ENCODE data around the gene DNAJC17.

DNAJC17 gene

GRCh38 chr15:40819048-40819447, 11.8 kb upstream of the DNAJC17 start:
- H3K27ac ChIP-seq (ENCODE audit: low read depth, low read length), result no peak overlapping the region
- no peaks in the 10 kb centered on the region for H3K9me2 ChIP-seq (replicated peaks; ENCODE audit: insufficient read depth, low read length)
- no peaks in the 10 kb centered on the region for H3K9me3 ChIP-seq (ENCODE audit: insufficient read depth, low read length)
- H2AFZ ChIP-seq (ENCODE audit: low read depth, low read length, severe bottlenecking), result no peak overlapping the region
- no peaks in the 10 kb centered on the region for H3K79me2 ChIP-seq (ENCODE audit: insufficient read depth, low read length)
- H3K4me3 ChIP-seq (ENCODE audit: insufficient read depth, low read length, poor library complexity, severe bottlenecking), result no peak overlapping the region
- no peak overlapping the region for H3K4me2 ChIP-seq (ENCODE audit: low read depth, low read length, poor library complexity, severe bottlenecking)
- H3F3A ChIP-seq (ENCODE audit: insufficient read depth), result no peaks in the 10 kb centered on the region
- no peaks in the 10 kb centered on the region for H4K20me1 ChIP-seq (ENCODE audit: low read depth, low read length)
- H3K27me3 ChIP-seq (ENCODE audit: low read length), result no peaks in the 10 kb centered on the region
- no peaks in the 10 kb centered on the region for H3K36me3 ChIP-seq (ENCODE audit: low read length)
- TF ChIP-seq EZH2phosphoT487 (conservative IDR thresholded peaks at IDR 0.05; ENCODE audit: low read length) (no peak), CTCF (IDR thresholded peaks at IDR 0.05; ENCODE audit: insufficient read depth, low read length, poor library complexity, severe bottlenecking) (no peak)
- H3K9ac ChIP-seq (ENCODE audit: low read length), result no peak overlapping the region

DNA sequence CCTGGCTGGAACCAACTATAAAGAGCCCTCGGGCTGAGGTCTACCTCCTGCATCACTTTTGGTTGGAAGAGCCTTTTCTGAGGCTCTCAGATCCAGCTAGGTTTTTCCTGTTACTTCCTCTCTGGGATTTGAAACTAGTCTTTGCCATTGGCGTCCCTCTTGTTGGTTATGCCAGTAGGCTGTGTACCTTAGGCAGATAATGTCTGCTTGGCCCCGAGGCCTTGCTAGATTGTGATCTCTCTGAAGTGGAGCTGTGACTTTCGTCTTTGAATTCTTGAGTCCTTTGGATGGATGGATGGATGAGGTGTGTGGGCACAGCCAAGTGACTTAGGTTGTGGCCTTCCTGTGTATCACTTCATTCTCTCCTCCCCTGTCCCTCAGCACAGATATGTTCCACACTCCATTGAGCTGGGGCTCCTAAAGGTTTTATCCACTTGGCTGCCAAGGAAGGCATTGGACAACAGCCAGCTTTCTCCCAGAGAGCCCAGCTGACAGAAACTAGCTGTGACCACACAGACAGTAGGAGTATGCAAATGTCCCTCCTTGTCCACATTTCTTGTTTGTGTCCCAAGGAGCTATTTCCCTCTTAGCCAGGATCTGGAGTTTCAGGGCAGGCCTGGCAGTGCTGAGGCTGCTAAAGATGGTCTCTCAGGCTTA, 7.9 kb upstream of the DNAJC17 start:
- Histone ChIP-seq H3K27ac (ENCODE audit: low read depth, low read length) (no peak overlapping the region), H4K20me1 (ENCODE audit: low read depth, low read length) (no peaks in the 10 kb centered on the region), H3K9ac (ENCODE audit: low read length) (no peak overlapping the region), H3K9me2 (replicated peaks; ENCODE audit: insufficient read depth, low read length) (no peaks in the 10 kb centered on the region), H3K27me3 (ENCODE audit: low read length) (no peaks in the 10 kb centered on the region), H3F3A (ENCODE audit: insufficient read depth) (no peaks in the 10 kb centered on the region), H3K9me3 (ENCODE audit: insufficient read depth, low read length) (no peaks in the 10 kb centered on the region), H3K36me3 (ENCODE audit: low read length) (no peaks in the 10 kb centered on the region), H3K4me3 (ENCODE audit: insufficient read depth, low read length, poor library complexity, severe bottlenecking) (no peak overlapping the region), H3K79me2 (ENCODE audit: insufficient read depth, low read length) (no peaks in the 10 kb centered on the region), H3K4me2 (ENCODE audit: low read depth, low read length, poor library complexity, severe bottlenecking) (no peak overlapping the region), H2AFZ (ENCODE audit: low read depth, low read length, severe bottlenecking) (no peak overlapping the region)
- TF ChIP-seq EZH2phosphoT487 (conservative IDR thresholded peaks at IDR 0.05; ENCODE audit: low read length), result no peak
- TF ChIP-seq CTCF (IDR thresholded peaks at IDR 0.05; ENCODE audit: insufficient read depth, low read length, poor library complexity, severe bottlenecking), result no peak

GRCh38 chr15:40812721-40813425, 5.6 kb upstream of the DNAJC17 start:
- H3K27me3 ChIP-seq (ENCODE audit: low read length), result no peaks in the 10 kb centered on the region
- no peak overlapping the region for H3K4me3 ChIP-seq (ENCODE audit: insufficient read depth, low read length, poor library complexity, severe bottlenecking)
- H3K9ac ChIP-seq (ENCODE audit: low read length), result no peak overlapping the region
- H3K9me2 ChIP-seq (replicated peaks; ENCODE audit: insufficient read depth, low read length), result no peaks in the 10 kb centered on the region
- H3F3A ChIP-seq (ENCODE audit: insufficient read depth), result no peaks in the 10 kb centered on the region
- 0 out of 2 replicates have a peak, but pooled peaks cover 3% of the 10 kb centered on the region for H3K79me2 ChIP-seq (ENCODE audit: insufficient read depth, low read length)
- TF ChIP-seq CTCF (IDR thresholded peaks at IDR 0.05; ENCODE audit: insufficient read depth, low read length, poor library complexity, severe bottlenecking) (no peak), EZH2phosphoT487 (conservative IDR thresholded peaks at IDR 0.05; ENCODE audit: low read length) (no peak)
- no peaks in the 10 kb centered on the region for H3K9me3 ChIP-seq (ENCODE audit: insufficient read depth, low read length)
- no peak overlapping the region for H3K27ac ChIP-seq (ENCODE audit: low read depth, low read length)
- no peaks in the 10 kb centered on the region for H3K36me3 ChIP-seq (ENCODE audit: low read length)
- no peak overlapping the region for H3K4me2 ChIP-seq (ENCODE audit: low read depth, low read length, poor library complexity, severe bottlenecking)
- H4K20me1 ChIP-seq (ENCODE audit: low read depth, low read length), result no peaks in the 10 kb centered on the region
- no peak overlapping the region for H2AFZ ChIP-seq (ENCODE audit: low read depth, low read length, severe bottlenecking)
